SK-N-SH (cell line): ENCODE results near the gene CPLX1. TPM values are rescaled to one million over a fixed set of nuclear protein-coding genes. Genes with fewer than 3 reads are reported as not detected.

Experiments used
- CTCF ChIA-PET: fragments of 300-600, 350-600 bp; formaldehyde crosslinking; extraction: SDS; loops from one replicate; lab custom pipeline; 2021; lab: Yijun Ruan, JAX
- POLR2A ChIA-PET: fragments of 350-600 bp; sonication (Branson Sonifier 250); formaldehyde crosslinking; extraction: SDS; loops from one replicate; lab custom pipeline; 2020; ENCODE audit warnings: antibody characterized with exemption, inconsistent platforms; lab: Yijun Ruan, JAX
- DNase-seq: peaks from one replicate; pipeline ENCODE4 v3.0.0; 2012
- H2AFZ ChIP-seq: fragments of 200-600 bp; sonication (generic); 2 replicates; pipeline ENCODE4 v1.8.1; 2016; ENCODE audit warnings: antibody characterized with exemption, mild to moderate bottlenecking, low read depth
- H3F3A ChIP-seq: fragments of 200-600 bp; sonication (generic); replicated peaks from 2 replicates; pipeline ENCODE3; 2016; ENCODE audit warnings: antibody characterized with exemption, mild to moderate bottlenecking; ENCODE audit not compliant: insufficient read depth
- H3K27ac ChIP-seq, 2 experiments: fragments of 200-500 bp in 1 of 2; fragments of 200-600 bp in 1 of 2; sonication (Bioruptor generic) in 1 of 2; sonication (generic), shearing (Covaris generic) in 1 of 2; 2 replicates each; pipeline versions ENCODE4 v1.5.1 to v1.6.1; 2014 to 2016; ENCODE audit warnings: low read depth in 2 of 2, inconsistent platforms in 1 of 2, low read length in 1 of 2, mild to moderate bottlenecking in 1 of 2, mixed read lengths in 1 of 2
- H3K27me3 ChIP-seq: fragments of 200-600 bp; sonication (generic), shearing (Covaris generic); 2 replicates; pipeline ENCODE4 v1.6.1; 2016; ENCODE audit warnings: mixed run types; ENCODE audit not compliant: insufficient read depth
- H3K36me3 ChIP-seq, 2 experiments: fragments of 200-500 bp in 1 of 2; fragments of 200-600 bp in 1 of 2; sonication (Bioruptor generic) in 1 of 2; sonication (generic) in 1 of 2; replicated peaks in 1 of 2; 2 replicates each; pipeline versions ENCODE3 to v1.5.1; 2014 to 2016; ENCODE audit warnings: low read length in 1 of 2, mild to moderate bottlenecking in 1 of 2; ENCODE audit not compliant: insufficient read depth in 2 of 2, control insufficient read depth in 1 of 2
- H3K4me1 ChIP-seq, 2 experiments: fragments of 200-500 bp in 1 of 2; fragments of 200-600 bp in 1 of 2; sonication (Bioruptor generic) in 1 of 2; sonication (generic), shearing (Covaris generic) in 1 of 2; 2 replicates each; pipeline versions ENCODE4 v1.5.1 to v1.6.1; 2014 to 2016; ENCODE audit warnings: low read depth in 1 of 2, low read length in 1 of 2, mixed run types in 1 of 2; ENCODE audit not compliant: insufficient read depth in 2 of 2, control insufficient read depth in 1 of 2
- H3K4me2 ChIP-seq: fragments of 200-600 bp; sonication (generic), shearing (Covaris generic); 2 replicates; pipeline ENCODE4 v1.6.1; 2017; ENCODE audit warnings: mixed run types
- H3K4me3 ChIP-seq, 2 experiments: fragments of 200-500 bp in 1 of 2; fragments of 200-600 bp in 1 of 2; sonication (Bioruptor generic) in 1 of 2; sonication (generic), shearing (Covaris generic) in 1 of 2; 2 replicates each; pipeline versions ENCODE4 v1.5.1 to v1.8.1; 2014 to 2016; ENCODE audit warnings: low read depth in 2 of 2, inconsistent platforms in 1 of 2, low read length in 1 of 2, mild to moderate bottlenecking in 1 of 2, mixed read lengths in 1 of 2, moderate library complexity in 1 of 2
- H3K79me2 ChIP-seq: fragments of 200-600 bp; sonication (generic); 2 replicates; pipeline ENCODE4 v1.8.1; 2017; ENCODE audit warnings: mild to moderate bottlenecking; ENCODE audit not compliant: insufficient read depth
- H3K9ac ChIP-seq: fragments of 200-600 bp; sonication (generic); 2 replicates; pipeline ENCODE4 v1.6.1; 2017; ENCODE audit warnings: mixed run types
- H3K9me2 ChIP-seq: fragments of 200-600 bp; sonication (generic); 2 replicates; pipeline ENCODE4 v1.6.1; 2017; ENCODE audit warnings: mixed run types
- H3K9me3 ChIP-seq: fragments of 200-600 bp; sonication (generic); 2 replicates; pipeline ENCODE4 v1.6.1; 2017; ENCODE audit warnings: mixed run types, mild to moderate bottlenecking, moderate library complexity
- H4K20me1 ChIP-seq: fragments of 200-600 bp; sonication (generic); 2 replicates; pipeline ENCODE4 v1.6.1; 2017; ENCODE audit warnings: mild to moderate bottlenecking, mixed run types; ENCODE audit not compliant: insufficient read depth
- ELF1 ChIP-seq: IDR thresholded peaks from 2 replicates; pipeline ENCODE4 v1.4.0; 2012
- EZH2phosphoT487 ChIP-seq: fragments of 200-600 bp; sonication (generic); IDR thresholded peaks from 2 replicates; pipeline ENCODE4 v1.6.1; 2017; ENCODE audit warnings: low read depth, mixed run types, mild to moderate bottlenecking, antibody characterized with exemption, moderate library complexity, borderline replicate concordance
- FOSL2 ChIP-seq: IDR thresholded peaks from 2 replicates; pipeline ENCODE4 v1.4.0; 2012; ENCODE audit warnings: low read depth, mild to moderate bottlenecking, moderate library complexity, borderline replicate concordance
- FOXJ3 ChIP-seq: sonication (generic); formaldehyde crosslinking; IDR thresholded peaks from 2 replicates; pipeline ENCODE4 v1.5.1; 2020; ENCODE audit warnings: mild to moderate bottlenecking, missing genetic modification reagents
- GABPA ChIP-seq: IDR thresholded peaks from 2 replicates; pipeline ENCODE4 v1.4.0; 2012; ENCODE audit warnings: low read depth, mild to moderate bottlenecking
- GATA2 ChIP-seq: sonication (generic); formaldehyde crosslinking; IDR thresholded peaks from 2 replicates; pipeline ENCODE4 v1.5.0; 2020; ENCODE audit warnings: mild to moderate bottlenecking, missing genetic modification reagents
- IRF3 ChIP-seq: fragments of 150-350 bp; IDR thresholded peaks from 2 replicates; pipeline ENCODE4 v1.6.1; 2016; ENCODE audit warnings: mild to moderate bottlenecking, low read depth, low read length
- JUND ChIP-seq: IDR thresholded peaks from 2 replicates; pipeline ENCODE4 v1.4.0; 2012
- MAX ChIP-seq: IDR thresholded peaks from 2 replicates; pipeline ENCODE4 v1.4.0; 2012; ENCODE audit warnings: low read depth
- MXI1 ChIP-seq: IDR thresholded peaks from 2 replicates; pipeline ENCODE4 v1.6.1; 2012; ENCODE audit warnings: mild to moderate bottlenecking, low read depth, low read length, improper control_type of control experiment
- NFIC ChIP-seq: IDR thresholded peaks from 2 replicates; pipeline ENCODE4 v1.4.0; 2012; ENCODE audit warnings: borderline replicate concordance
- NRF1 ChIP-seq: IDR thresholded peaks from 2 replicates; pipeline ENCODE4 v1.6.1; 2012; ENCODE audit warnings: low read depth, mild to moderate bottlenecking, low read length
- RCOR1 ChIP-seq: fragments of 150-350 bp; IDR thresholded peaks from 2 replicates; pipeline ENCODE4 v1.6.1; 2017; ENCODE audit warnings: antibody characterized with exemption, low read length
- SIN3A ChIP-seq: IDR thresholded peaks from 2 replicates; pipeline ENCODE4 v1.6.1; 2012; ENCODE audit warnings: low read depth, mild to moderate bottlenecking, low read length, moderate library complexity, borderline replicate concordance
- SMC3 ChIP-seq: IDR thresholded peaks from 2 replicates; pipeline ENCODE4 v1.6.1; 2012; ENCODE audit warnings: low read depth, low read length, improper control_type of control experiment
- TAF1 ChIP-seq: IDR thresholded peaks from 2 replicates; pipeline ENCODE4 v1.6.1; 2012; ENCODE audit warnings: low read depth, mild to moderate bottlenecking, low read length, moderate library complexity, borderline replicate concordance
- TCF12 ChIP-seq: IDR thresholded peaks from 2 replicates; pipeline ENCODE4 v1.4.0; 2012
- USF2 ChIP-seq: fragments of 150-350 bp; IDR thresholded peaks from 2 replicates; pipeline ENCODE4 v1.6.1; 2017; ENCODE audit warnings: antibody characterized with exemption, low read length, low read depth, borderline replicate concordance
- YY1 ChIP-seq: IDR thresholded peaks from 2 replicates; pipeline ENCODE4 v1.4.0; 2012; ENCODE audit warnings: low read depth, mild to moderate bottlenecking
- WGBS: methylation state at CpG from one replicate; pipeline ENCODE4 v1.1.6; 2017; ENCODE audit warnings: low lambda C conversion rate; 5-methylcytosine and 5-hydroxymethylcytosine counted together
- polyA plus RNA-seq, 3 experiments: library from polyadenylated mRNA; depleted of rRNA; stranded (reverse); fragments of >200 nt; gene quantifications; 2 replicates each; pipeline ENCODE4 v1.2.3, GENCODE V29; 2012
- TF ChIP-seq, protein P1 (sequence below): IDR thresholded peaks from 2 replicates; pipeline ENCODE4 v1.4.0; 2012; ENCODE audit warnings: low read depth, borderline replicate concordance

Gene CPLX1
- polyA plus RNA-seq, 1 of the 3 experiments (the other 2 are of a cell fraction), result 0.56 TPM

- WGBS, result 90% methylated on average over 7 of the region's 19 CpGs
- Histone ChIP-seq H3K36me3 (no peaks in the 10 kb centered on the region), H3K27me3 (no peaks in the 10 kb centered on the region)
Observed at GRCh38 chr4:788006-788635, 37.8 kb downstream of the CPLX1 start.

More at GRCh38 chr4:788006-788635, 37.8 kb downstream of the CPLX1 start:
- H3K27ac ChIP-seq, result peak overlapping the region in 1 of 2 experiments; percentile 65; a peak in 1 of 4 replicates
- no peak for DNase-seq
- H3K4me2 ChIP-seq, result no peak overlapping the region
- no peaks in the 10 kb centered on the region for H3K79me2 ChIP-seq
- no peaks in the 10 kb centered on the region for H3K9me2 ChIP-seq
- CTCF ChIA-PET, result interaction anchor here (1.4 kb wide), 1 partner anchor 46 kb away, joined by 3 read pairs; no protein-coding TSS in a partner anchor
- no peak overlapping the region for H2AFZ ChIP-seq
- peaks cover 0 to 44% of the 10 kb centered on the region in 2 experiments; a peak in 1 of 4 replicates for H3K4me1 ChIP-seq
- POLR2A ChIA-PET, result no interaction called here
- TF ChIP-seq, protein P1, sequence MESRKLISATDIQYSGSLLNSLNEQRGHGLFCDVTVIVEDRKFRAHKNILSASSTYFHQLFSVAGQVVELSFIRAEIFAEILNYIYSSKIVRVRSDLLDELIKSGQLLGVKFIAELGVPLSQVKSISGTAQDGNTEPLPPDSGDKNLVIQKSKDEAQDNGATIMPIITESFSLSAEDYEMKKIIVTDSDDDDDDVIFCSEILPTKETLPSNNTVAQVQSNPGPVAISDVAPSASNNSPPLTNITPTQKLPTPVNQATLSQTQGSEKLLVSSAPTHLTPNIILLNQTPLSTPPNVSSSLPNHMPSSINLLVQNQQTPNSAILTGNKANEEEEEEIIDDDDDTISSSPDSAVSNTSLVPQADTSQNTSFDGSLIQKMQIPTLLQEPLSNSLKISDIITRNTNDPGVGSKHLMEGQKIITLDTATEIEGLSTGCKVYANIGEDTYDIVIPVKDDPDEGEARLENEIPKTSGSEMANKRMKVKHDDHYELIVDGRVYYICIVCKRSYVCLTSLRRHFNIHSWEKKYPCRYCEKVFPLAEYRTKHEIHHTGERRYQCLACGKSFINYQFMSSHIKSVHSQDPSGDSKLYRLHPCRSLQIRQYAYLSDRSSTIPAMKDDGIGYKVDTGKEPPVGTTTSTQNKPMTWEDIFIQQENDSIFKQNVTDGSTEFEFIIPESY, result no peak
- no peak for TF ChIP-seq USF2
- TF ChIP-seq GABPA, result no peak
- no peak for TF ChIP-seq EZH2phosphoT487
- no peak for TF ChIP-seq MAX
- no peak for TF ChIP-seq FOXJ3 (CRISPR knock-in tag)
- TF ChIP-seq TCF12, result no peak
- TF ChIP-seq RCOR1, result no peak
- no peak for TF ChIP-seq SMC3
- no peak for TF ChIP-seq FOSL2
- TF ChIP-seq TAF1, result no peak
- TF ChIP-seq NFIC, result no peak
- no peak for TF ChIP-seq MXI1
- TF ChIP-seq YY1, result no peak
- no peak for TF ChIP-seq GATA2
- TF ChIP-seq IRF3, result no peak
- no peak for TF ChIP-seq SIN3A
- no peak for TF ChIP-seq JUND
- TF ChIP-seq NRF1, result no peak
- no peak for TF ChIP-seq ELF1
- no peaks in the 10 kb centered on the region for H3F3A ChIP-seq
- H3K4me3 ChIP-seq, result no peak overlapping the region
- no peak overlapping the region for H3K9ac ChIP-seq
- H3K9me3 ChIP-seq, result no peaks in the 10 kb centered on the region
- H4K20me1 ChIP-seq, result no peaks in the 10 kb centered on the region
